NCI-H2107 (cell line): ENCODE results near the gene CSNK1G1.
"Not testable (repeated sequence)": the region's sequence is repeated elsewhere in the genome, so short reads cannot be mapped to it uniquely, and the experiment has no call there.

Experiments used
- DNase-seq: peaks from one replicate; lab custom pipeline; 2025; lab: John Stamatoyannopoulos, UW

The CSNK1G1 gene

GRCh38 chr15:64133623-64134344, 222.2 kb downstream of the CSNK1G1 start:
- DNase-seq, result no peak

- DNase-seq, result no peak
Measured at GRCh38 chr15:64132217-64132616, 223.8 kb downstream of the CSNK1G1 start.

DNA sequence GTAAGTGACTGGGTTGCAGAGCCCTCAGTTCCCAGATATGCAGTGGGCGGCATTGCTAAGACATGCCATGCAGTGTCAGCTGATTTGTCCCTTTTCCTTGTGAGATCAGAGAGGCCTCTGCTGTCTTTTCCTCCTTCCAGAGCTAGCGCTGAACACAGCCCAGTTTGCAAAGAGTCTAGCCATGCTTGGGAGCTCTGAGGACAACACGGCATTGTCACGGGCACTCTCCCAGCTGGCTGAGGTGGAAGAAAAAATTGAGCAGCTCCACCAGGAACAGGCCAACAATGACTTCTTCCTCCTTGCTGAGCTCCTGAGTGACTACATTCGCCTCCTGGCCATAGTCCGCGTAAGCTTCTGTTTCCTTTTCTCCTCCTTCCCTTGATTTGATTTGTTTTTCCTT, 224.4 kb downstream of the CSNK1G1 start:
- DNase-seq, result no peak

DNA sequence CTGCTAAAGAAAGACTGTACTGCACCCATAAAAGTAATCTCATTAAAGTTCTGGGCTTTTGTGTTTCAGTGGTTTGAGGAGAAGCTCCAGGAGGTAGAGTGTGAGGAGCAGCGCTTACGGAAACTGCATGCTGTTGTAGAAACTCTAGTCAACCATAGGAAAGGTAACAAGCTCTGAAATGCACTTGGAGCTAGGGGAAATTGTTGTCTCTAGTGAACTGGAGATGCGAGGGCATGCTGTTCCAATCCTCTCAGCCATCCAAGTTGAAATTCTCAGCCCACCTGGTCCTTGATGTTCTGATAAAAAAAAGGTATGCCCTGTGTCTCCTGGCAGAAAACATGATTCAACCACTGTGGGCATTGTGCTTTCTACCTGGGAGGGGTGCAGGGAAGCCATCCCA, 225.8 kb downstream of the CSNK1G1 start:
- no peak for DNase-seq

DNA sequence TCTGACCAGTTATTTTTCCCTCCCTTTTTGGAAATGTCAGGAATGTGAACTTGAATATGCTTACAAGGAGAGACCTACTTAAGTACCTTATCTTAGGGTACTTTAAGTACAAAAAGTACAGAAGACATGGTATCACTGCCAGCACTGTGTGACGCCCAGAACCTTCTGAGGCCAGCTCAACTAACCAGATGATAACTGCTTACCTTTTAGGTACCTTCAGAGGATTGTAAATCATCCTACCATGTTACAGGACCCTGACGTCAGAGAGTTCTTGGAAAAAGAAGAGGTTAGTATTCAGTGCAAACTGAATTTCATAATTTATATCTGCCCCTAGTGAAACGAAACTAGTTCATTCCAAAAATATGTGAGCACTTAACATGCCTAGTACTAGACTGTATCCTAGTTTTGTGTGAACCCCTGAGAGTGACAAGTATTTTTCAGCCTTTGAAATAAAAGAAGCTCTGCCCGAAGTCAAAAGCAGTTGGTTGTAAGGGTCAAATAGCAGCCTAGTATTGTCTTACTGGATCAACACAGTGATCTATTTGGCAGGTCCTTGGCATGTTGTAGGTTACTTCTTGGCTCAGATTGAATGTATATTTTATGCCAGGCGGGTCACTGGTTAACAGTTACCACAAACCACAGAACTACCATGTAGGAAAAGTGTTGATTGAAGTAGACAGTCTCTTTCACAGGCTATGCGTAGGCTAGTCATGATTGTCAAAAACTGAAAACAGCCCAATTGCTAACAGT, 228.3 kb downstream of the CSNK1G1 start:
- no peak for DNase-seq

DNA sequence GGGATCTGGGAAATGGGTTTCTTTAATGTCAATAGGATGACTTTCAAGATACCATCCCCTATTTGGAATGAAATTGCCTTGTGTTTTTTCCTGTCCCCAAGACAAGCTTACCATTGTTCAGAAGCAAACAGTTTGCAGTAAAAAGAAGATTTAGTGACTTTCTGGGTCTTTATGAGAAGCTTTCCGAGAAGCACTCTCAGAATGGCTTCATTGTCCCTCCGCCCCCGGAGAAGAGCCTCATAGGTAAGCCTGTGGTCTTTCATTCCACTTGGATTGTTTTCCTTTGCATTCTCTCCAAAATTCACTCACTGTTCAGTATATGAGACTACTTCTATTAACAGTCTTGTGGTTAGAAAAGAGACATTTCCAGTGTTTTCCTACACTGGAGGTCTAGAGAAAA, 230.0 kb downstream of the CSNK1G1 start:
- no peak for DNase-seq

DNA sequence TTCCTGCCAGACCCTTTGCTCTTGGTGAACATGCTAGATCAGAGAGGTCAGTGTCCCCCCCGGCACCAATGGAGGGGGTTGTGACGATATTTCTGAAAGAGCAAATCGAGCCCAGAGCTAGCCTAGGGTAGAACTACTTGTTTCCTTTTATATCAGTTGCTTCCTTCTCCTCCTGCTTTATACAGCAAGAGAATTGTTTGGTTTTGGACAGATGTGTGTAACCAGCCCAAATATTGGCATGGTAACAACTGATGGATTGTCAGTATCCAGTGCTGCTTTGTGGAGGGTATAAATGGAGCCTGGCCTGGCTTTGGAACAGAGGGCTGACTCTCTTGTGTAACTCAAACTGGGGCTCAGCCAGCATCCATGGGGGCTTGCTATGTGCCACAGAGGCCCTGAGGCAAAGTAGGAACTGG, 233.0 kb downstream of the CSNK1G1 start:
- DNase-seq, result no peak

DNA sequence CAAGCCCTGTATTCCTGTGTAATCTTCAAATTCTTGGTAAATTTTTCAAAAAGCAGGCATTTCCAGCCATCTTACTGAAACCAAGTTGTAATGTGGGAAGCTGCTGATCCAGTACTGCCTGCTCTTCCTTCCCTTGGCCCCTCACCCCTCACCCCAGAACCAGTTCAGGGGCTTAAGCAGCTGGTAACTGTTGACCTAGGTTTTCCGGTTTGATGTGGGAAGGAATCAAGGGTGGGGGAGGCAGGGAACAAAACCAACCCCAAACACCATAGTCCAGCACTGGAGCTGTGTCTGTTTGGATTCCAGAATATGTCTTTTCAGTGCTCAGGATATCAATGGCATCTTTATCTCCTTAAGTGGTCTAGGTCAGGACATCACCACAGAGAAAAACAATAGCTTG, 233.5 kb downstream of the CSNK1G1 start:
- DNase-seq, result no peak

- DNase-seq, result no peak
Measured at GRCh38 chr15:64121614-64122013, 234.4 kb downstream of the CSNK1G1 start.

GRCh38 chr15:64120322-64120721, 235.7 kb downstream of the CSNK1G1 start:
- not testable (repeated sequence) for DNase-seq

- DNase-seq, result no peak
Measured at GRCh38 chr15:64117759-64118487, 238.1 kb downstream of the CSNK1G1 start.
